HepG2 (cell line): Measurements from ENCODE around the gene EGFR. TPM values are rescaled to one million over a fixed set of nuclear protein-coding genes. Genes with fewer than 3 reads are reported as not detected.
A peak's percentile ranks its signal among the peaks of the same experiment; 100 is the strongest.

Experiments
- ATAC-seq: fragments of 200-7000 bp; cut with Tn5 transposase; 3 replicates; pipeline ENCODE4 v1.9.1; 2020; ENCODE audit warnings: mild to moderate bottlenecking, moderate library complexity
- BruUV-seq: library from RNA; stranded (reverse); fragments of 400-500 nt; replicated peaks from 2 replicates; lab custom pipeline; 2021; lab: Mats Ljungman, UMichigan
- CTCF ChIA-PET: fragments of 300-600 bp; formaldehyde crosslinking; extraction: SDS; loops from one replicate; lab custom pipeline; 2021; ENCODE audit warnings: low total read pairs, inconsistent platforms, low intra/inter-chr PET ratio; lab: Yijun Ruan, JAX
- POLR2A ChIA-PET: fragments of 350-600 bp; sonication (Branson Sonifier 250); formaldehyde crosslinking; loops from one replicate; lab custom pipeline; 2020; ENCODE audit warnings: antibody characterized with exemption, inconsistent platforms; lab: Yijun Ruan, JAX
- DNase-seq: peaks from one replicate; pipeline ENCODE4 v3.0.0-alpha.2; 2015; ENCODE audit warnings: low spot score
- FAIRE-seq: peaks from 3 replicates; lab custom pipeline; 2011; peaks lifted over from hg19 to GRCh38; lab: Jason Lieb, UNC
- H2AFZ ChIP-seq: one replicate; pipeline ENCODE4 v1.6.1; 2011; ENCODE audit warnings: low read length, inconsistent platforms
- H3K27ac ChIP-seq: fragments of 300-600 bp; 3 replicates; pipeline ENCODE4 v1.8.0; 2011; ENCODE audit warnings: mixed run types, mild to moderate bottlenecking, mixed read lengths, low read length, inconsistent platforms; ENCODE audit not compliant: insufficient read depth; ENCODE audit errors: extremely low read length
- H3K27me3 ChIP-seq, 2 experiments: fragments of 200-600 bp in 1 of 2; 2 replicates in 1 of 2; 3 replicates in 1 of 2; pipeline versions ENCODE4 v1.6.0 to v1.8.0; 2011; ENCODE audit warnings: low read length in 2 of 2, mild to moderate bottlenecking in 2 of 2, moderate library complexity in 2 of 2, inconsistent platforms in 1 of 2; ENCODE audit not compliant: insufficient read depth in 2 of 2, control insufficient read depth in 1 of 2
- H3K36me3 ChIP-seq, 2 experiments: fragments of 200-600 bp in 1 of 2; replicated peaks in 1 of 2; 2 replicates in 1 of 2; 3 replicates in 1 of 2; pipeline versions ENCODE4 v1.5.1 to v1.8.0; 2011; ENCODE audit warnings: low read length in 2 of 2, inconsistent platforms in 1 of 2; ENCODE audit not compliant: insufficient read depth in 2 of 2, control insufficient read depth in 1 of 2
- H3K4me1 ChIP-seq: 2 replicates; pipeline ENCODE4 v1.5.1; 2012; ENCODE audit warnings: low read length, inconsistent platforms; ENCODE audit not compliant: insufficient read depth
- H3K4me2 ChIP-seq: 2 replicates; pipeline ENCODE4 v1.6.0; 2011; ENCODE audit warnings: low read depth, low read length, inconsistent platforms
- H3K4me3 ChIP-seq, 3 experiments: fragments of 200-600 bp in 1 of 3; sonication (generic), shearing (Covaris generic) in 1 of 3; replicated peaks in 1 of 3; 2 replicates each; pipeline ENCODE4 v1.5.1; 2011 to 2016; ENCODE audit warnings: low read length in 3 of 3, inconsistent platforms in 2 of 3, low read depth in 2 of 3, mild to moderate bottlenecking in 2 of 3, control low read depth in 1 of 3, mixed read lengths in 1 of 3; ENCODE audit not compliant: insufficient read depth in 1 of 3
- H3K79me2 ChIP-seq: one replicate; pipeline ENCODE4 v1.6.1; 2011; ENCODE audit warnings: low read length, inconsistent platforms; ENCODE audit not compliant: insufficient read depth
- H3K9ac ChIP-seq: 2 replicates; pipeline ENCODE4 v1.6.0; 2011; ENCODE audit warnings: mild to moderate bottlenecking, low read depth, low read length, inconsistent platforms; ENCODE audit not compliant: insufficient read depth
- H3K9me3 ChIP-seq: 2 replicates; pipeline ENCODE4 v1.5.1; 2012; ENCODE audit warnings: mild to moderate bottlenecking, low read length
- H4K20me1 ChIP-seq: 2 replicates; pipeline ENCODE4 v1.6.0; 2011; ENCODE audit warnings: inconsistent platforms, mild to moderate bottlenecking, low read length, moderate library complexity; ENCODE audit not compliant: insufficient read depth
- BRF2 ChIP-seq: sonication (generic); formaldehyde crosslinking; IDR thresholded peaks from 2 replicates; pipeline ENCODE4 v1.8.1; 2022; ENCODE audit warnings: mild to moderate bottlenecking, missing genetic modification reagents
- FOXO4 ChIP-seq: sonication (generic); formaldehyde crosslinking; conservative IDR thresholded peaks from 2 replicates; pipeline ENCODE4 v1.8.1; 2023; ENCODE audit warnings: missing genetic modification reagents
- GLI4 ChIP-seq: sonication (generic); formaldehyde crosslinking; IDR thresholded peaks from 2 replicates; pipeline ENCODE4 v1.5.1; 2020; ENCODE audit warnings: missing genetic modification reagents, mild to moderate bottlenecking, moderate library complexity, borderline replicate concordance
- GLMP ChIP-seq: sonication (generic); formaldehyde crosslinking; IDR thresholded peaks from 2 replicates; pipeline ENCODE4 v1.9.0; 2021; ENCODE audit warnings: missing genetic modification reagents, mild to moderate bottlenecking, borderline replicate concordance
- HNRNPL ChIP-seq: fragments of 200-400 bp; formaldehyde crosslinking; IDR thresholded peaks from 2 replicates; pipeline ENCODE4 v1.6.1; 2017; ENCODE audit warnings: mild to moderate bottlenecking, low read depth, low read length
- IKZF1 ChIP-seq: fragments of 450-650 bp; IDR thresholded peaks from 2 replicates; pipeline ENCODE4 v1.7.1; 2016
- NR0B2 ChIP-seq: sonication (generic); formaldehyde crosslinking; IDR thresholded peaks from 2 replicates; pipeline ENCODE4 v1.4.0; 2020; ENCODE audit warnings: mild to moderate bottlenecking, missing genetic modification reagents
- PHF8 ChIP-seq: sonication (generic); formaldehyde crosslinking; IDR thresholded peaks from 2 replicates; pipeline ENCODE4 v1.5.0; 2020; ENCODE audit warnings: missing genetic modification reagents
- SOX13 ChIP-seq, 3 experiments: fragments of 450-650 bp in 1 of 3; sonication (generic) in 1 of 3; formaldehyde crosslinking in 1 of 3; IDR thresholded peaks in 2 of 3; conservative IDR thresholded peaks in 1 of 3; 2 replicates each; pipeline versions ENCODE4 v1.5.0 to v1.6.1; 2016 to 2020; ENCODE audit warnings: antibody characterized with exemption in 1 of 3, mild to moderate bottlenecking in 1 of 3, missing compliant biosample characterization in 1 of 3, missing genetic modification reagents in 1 of 3, moderate library complexity in 1 of 3
- SOX5 ChIP-seq: IDR thresholded peaks from 2 replicates; pipeline ENCODE4 v1.6.1; 2016; ENCODE audit warnings: borderline replicate concordance
- STAG1 ChIP-seq: sonication (generic); formaldehyde crosslinking; IDR thresholded peaks from 2 replicates; pipeline ENCODE4 v1.4.0; 2020; ENCODE audit warnings: missing genetic modification reagents
- U2AF1 ChIP-seq: fragments of 200-400 bp; formaldehyde crosslinking; optimal IDR thresholded peaks from 2 replicates; pipeline ENCODE3; 2017; ENCODE audit warnings: mild to moderate bottlenecking, low read depth, low read length
- ZFY ChIP-seq: sonication (generic); formaldehyde crosslinking; IDR thresholded peaks from 2 replicates; pipeline ENCODE4 v1.4.0; 2020; ENCODE audit warnings: missing genetic modification reagents
- ZNF205 ChIP-seq: IDR thresholded peaks from 2 replicates; pipeline ENCODE4 v1.6.1; 2018; ENCODE audit warnings: missing biosample characterization, missing genetic modification reagents
- WGBS: methylation state at CpG from one replicate; pipeline ENCODE4 v1.1.6; 2017; ENCODE audit warnings: low lambda C conversion rate; 5-methylcytosine and 5-hydroxymethylcytosine counted together
- in situ Hi-C: cut with HindIII; loops from 2 replicates; pipeline ENCODE4 v1.10.0; 2017; ENCODE audit warnings: low pct_unique_long_range_greater_than_20kb; ENCODE audit not compliant: extremely low pct_ligation_motif_present
- intact Hi-C: fragments of 100-400 bp; cut with micrococcal nuclease; formaldehyde crosslinking; loops from one replicate; pipeline ENCODE4 v1.10.0; 2022; ENCODE audit not compliant: unreplicated experiment
- polyA plus RNA-seq, 8 experiments: library from polyadenylated mRNA; depleted of rRNA in 3 of 8; stranded (reverse) in 7 of 8; unstranded in 1 of 8; fragments of >200 nt; fragmentation: Illumina TruSeq in 4 of 8; extraction: Trizol in 4 of 8; gene quantifications; 2 replicates each; pipeline versions ENCODE4 v1.2.1 to v1.2.3, GENCODE V29; 2011 to 2016; ENCODE audit warnings: low read depth in 4 of 8, missing spikeins in 1 of 8, mixed read lengths in 1 of 8; ENCODE audit not compliant: insufficient read depth in 1 of 8
- total RNA-seq, 5 experiments: library from RNA; depleted of rRNA; stranded (reverse); fragments of >200 nt; fragmentation: Illumina TruSeq; extraction: Trizol; gene quantifications; 2 replicates each; pipeline ENCODE4 v1.2.3, GENCODE V29; 2016; ENCODE audit warnings: low read depth in 1 of 5
- TF ChIP-seq, protein P1 (sequence below): IDR thresholded peaks from 2 replicates; pipeline ENCODE4 v1.6.1; 2016
- TF ChIP-seq, protein P2 (sequence below): sonication (generic); formaldehyde crosslinking; IDR thresholded peaks from 2 replicates; pipeline ENCODE4 v1.8.1; 2023; ENCODE audit warnings: mild to moderate bottlenecking, missing genetic modification reagents
- TF ChIP-seq, protein P3 (sequence below): fragments of 450-650 bp; IDR thresholded peaks from 2 replicates; pipeline ENCODE4 v1.6.1; 2017

EGFR gene
- total and polyA plus RNA-seq, 2 of the 13 experiments (the other 11 are each of a cell fraction or from before 2014, with no cell fraction given): 7.0 to 10.0 TPM

DNA sequence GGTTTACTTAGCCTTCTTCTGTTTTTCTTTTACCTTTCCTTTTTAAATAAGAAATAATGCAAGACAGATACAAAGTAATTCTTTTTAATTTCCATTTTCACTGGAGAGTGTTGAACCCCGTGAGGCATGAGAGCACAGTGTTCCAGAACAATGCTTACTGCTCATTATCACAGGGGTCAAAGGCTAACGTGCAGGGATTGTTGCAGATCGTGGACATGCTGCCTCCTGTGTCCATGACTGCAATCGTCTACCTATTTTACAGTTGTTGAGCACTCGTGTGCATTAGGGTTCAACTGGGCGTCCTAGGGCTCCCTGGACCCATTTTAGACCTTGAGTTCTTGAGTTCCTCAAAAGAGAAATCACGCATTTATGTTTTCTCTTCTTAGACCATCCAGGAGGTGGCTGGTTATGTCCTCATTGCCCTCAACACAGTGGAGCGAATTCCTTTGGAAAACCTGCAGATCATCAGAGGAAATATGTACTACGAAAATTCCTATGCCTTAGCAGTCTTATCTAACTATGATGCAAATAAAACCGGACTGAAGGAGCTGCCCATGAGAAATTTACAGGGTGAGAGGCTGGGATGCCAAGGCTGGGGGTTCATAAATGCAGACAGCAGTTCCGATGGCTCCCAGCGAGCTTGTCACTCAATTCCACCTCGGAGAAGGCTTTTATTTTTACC, 124.2 kb downstream of the EGFR start:
- Histone ChIP-seq H2AFZ (no peak overlapping the region), H3K9ac (no peak overlapping the region), H4K20me1 (no peaks in the 10 kb centered on the region), H3K4me1 (peaks cover 36% of the 10 kb centered on the region), H3K27ac (no peak overlapping the region), H3K4me2 (no peak overlapping the region), H3K27me3 (no peaks in the 10 kb centered on the region), H3K4me3 (no peak overlapping the region), H3K36me3 (peaks cover 0 to 5% of the 10 kb centered on the region in 2 experiments; a peak in 1 of 5 replicates), H3K9me3 (peaks cover 4% of the 10 kb centered on the region; the same call in 1 of the 2 replicates), H3K79me2 (no peaks in the 10 kb centered on the region)
- FAIRE-seq (no peak), DNase-seq (no peak), ATAC-seq (no peak)
- CTCF ChIA-PET: no interaction called here
- 78% methylated on average over 13 of the region's 13 CpGs for WGBS
- intact Hi-C loops (no loop called here), in situ Hi-C loops (loop anchor here (10.0 kb wide), 1 partner anchor 112 kb away; no protein-coding TSS in a partner anchor)
- POLR2A ChIA-PET: no interaction called here
- no TSS peak for BruUV-seq
- no peak for TF ChIP-seq U2AF1
- no peak for TF ChIP-seq BRF2 (CRISPR knock-in tag)
- TF ChIP-seq SOX5: 0 out of 2 replicates have a peak, but pooled peaks have one; percentile 13
- TF ChIP-seq HNRNPL: no peak
- no peak for TF ChIP-seq ZFY (CRISPR knock-in tag)
- peak; percentile 29 for TF ChIP-seq STAG1
- TF ChIP-seq, protein P1, sequence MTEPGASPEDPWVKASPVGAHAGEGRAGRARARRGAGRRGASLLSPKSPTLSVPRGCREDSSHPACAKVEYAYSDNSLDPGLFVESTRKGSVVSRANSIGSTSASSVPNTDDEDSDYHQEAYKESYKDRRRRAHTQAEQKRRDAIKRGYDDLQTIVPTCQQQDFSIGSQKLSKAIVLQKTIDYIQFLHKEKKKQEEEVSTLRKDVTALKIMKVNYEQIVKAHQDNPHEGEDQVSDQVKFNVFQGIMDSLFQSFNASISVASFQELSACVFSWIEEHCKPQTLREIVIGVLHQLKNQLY: no peak
- no peak for TF ChIP-seq GLI4 (CRISPR knock-in tag)
- TF ChIP-seq NR0B2 (CRISPR knock-in tag): no peak
- TF ChIP-seq, protein P2, sequence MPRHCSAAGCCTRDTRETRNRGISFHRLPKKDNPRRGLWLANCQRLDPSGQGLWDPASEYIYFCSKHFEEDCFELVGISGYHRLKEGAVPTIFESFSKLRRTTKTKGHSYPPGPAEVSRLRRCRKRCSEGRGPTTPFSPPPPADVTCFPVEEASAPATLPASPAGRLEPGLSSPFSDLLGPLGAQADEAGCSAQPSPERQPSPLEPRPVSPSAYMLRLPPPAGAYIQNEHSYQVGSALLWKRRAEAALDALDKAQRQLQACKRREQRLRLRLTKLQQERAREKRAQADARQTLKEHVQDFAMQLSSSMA: no peak
- TF ChIP-seq FOXO4: no peak
- no peak for TF ChIP-seq ZNF205 (CRISPR knock-in tag)
- TF ChIP-seq PHF8: no peak
- no peak for TF ChIP-seq IKZF1
- TF ChIP-seq SOX13 (IDR thresholded peaks at IDR 0.05): no peak
- TF ChIP-seq SOX13 (CRISPR knock-in tag; conservative IDR thresholded peaks at IDR 0.05 in 1 of 2, IDR thresholded peaks at IDR 0.05 in 1 of 2): peak in 1 of 2 experiments; percentile 57; a peak in 2 of 4 replicates
- TF ChIP-seq, protein P3, sequence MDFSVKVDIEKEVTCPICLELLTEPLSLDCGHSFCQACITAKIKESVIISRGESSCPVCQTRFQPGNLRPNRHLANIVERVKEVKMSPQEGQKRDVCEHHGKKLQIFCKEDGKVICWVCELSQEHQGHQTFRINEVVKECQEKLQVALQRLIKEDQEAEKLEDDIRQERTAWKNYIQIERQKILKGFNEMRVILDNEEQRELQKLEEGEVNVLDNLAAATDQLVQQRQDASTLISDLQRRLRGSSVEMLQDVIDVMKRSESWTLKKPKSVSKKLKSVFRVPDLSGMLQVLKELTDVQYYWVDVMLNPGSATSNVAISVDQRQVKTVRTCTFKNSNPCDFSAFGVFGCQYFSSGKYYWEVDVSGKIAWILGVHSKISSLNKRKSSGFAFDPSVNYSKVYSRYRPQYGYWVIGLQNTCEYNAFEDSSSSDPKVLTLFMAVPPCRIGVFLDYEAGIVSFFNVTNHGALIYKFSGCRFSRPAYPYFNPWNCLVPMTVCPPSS: no peak
- no peak for TF ChIP-seq GLMP (CRISPR knock-in tag)
